HUES48 (cell line): ENCODE results near the gene THSD4.

Experiments
- H3K27ac ChIP-seq: one replicate; pipeline ENCODE4 v1.7.0; 2013; ENCODE audit warnings: low read depth, low read length, inconsistent platforms
- H3K27me3 ChIP-seq: 2 replicates; pipeline ENCODE4 v1.6.1; 2013; ENCODE audit warnings: mild to moderate bottlenecking, low read length; ENCODE audit not compliant: control insufficient read depth, insufficient read depth
- H3K36me3 ChIP-seq: 2 replicates; pipeline ENCODE4 v1.6.1; 2013; ENCODE audit warnings: low read length; ENCODE audit not compliant: control insufficient read depth, insufficient read depth
- H3K4me1 ChIP-seq: 2 replicates; pipeline ENCODE4 v1.6.1; 2013; ENCODE audit warnings: mild to moderate bottlenecking, low read length; ENCODE audit not compliant: control insufficient read depth, insufficient read depth
- H3K4me3 ChIP-seq: 2 replicates; pipeline ENCODE4 v1.5.1; 2013; ENCODE audit warnings: mild to moderate bottlenecking, low read depth, low read length
- H3K9ac ChIP-seq: 2 replicates; pipeline ENCODE4 v1.6.1; 2013; ENCODE audit warnings: mild to moderate bottlenecking, low read depth, low read length, moderate library complexity
- H3K9me3 ChIP-seq: 2 replicates; pipeline ENCODE4 v1.6.1; 2013; ENCODE audit warnings: low read length; ENCODE audit not compliant: control insufficient read depth, insufficient read depth

The THSD4 gene

GRCh38 chr15:71338827-71339542 lies 223.7 kb downstream of the THSD4 start:
- H3K36me3 ChIP-seq = no peaks in the 10 kb centered on the region
- H3K9ac ChIP-seq = no peak overlapping the region
- no peaks in the 10 kb centered on the region for H3K27me3 ChIP-seq
- H3K9me3 ChIP-seq = no peaks in the 10 kb centered on the region
- no peak overlapping the region for H3K4me3 ChIP-seq
- H3K4me1 ChIP-seq = peaks cover 14% of the 10 kb centered on the region
- H3K27ac ChIP-seq = no peak overlapping the region

- H3K27me3 ChIP-seq = no peaks in the 10 kb centered on the region
- no peak overlapping the region for H3K9ac ChIP-seq
- H3K4me1 ChIP-seq = peaks cover 16% of the 10 kb centered on the region
- H3K9me3 ChIP-seq = no peaks in the 10 kb centered on the region
- H3K36me3 ChIP-seq = no peaks in the 10 kb centered on the region
- H3K27ac ChIP-seq = no peak overlapping the region
- no peak overlapping the region for H3K4me3 ChIP-seq
Measured at GRCh38 chr15:71341811-71342550, 226.7 kb downstream of the THSD4 start.

- no peaks in the 10 kb centered on the region for H3K27me3 ChIP-seq
- no peak overlapping the region for H3K9ac ChIP-seq
- no peaks in the 10 kb centered on the region for H3K36me3 ChIP-seq
- no peak overlapping the region for H3K4me3 ChIP-seq
- no peak overlapping the region for H3K27ac ChIP-seq
- no peaks in the 10 kb centered on the region for H3K9me3 ChIP-seq
- H3K4me1 ChIP-seq = peaks cover 11% of the 10 kb centered on the region
Measured at GRCh38 chr15:71342658-71343057, 227.4 kb downstream of the THSD4 start.

GRCh38 chr15:71344316-71344715 lies 229.0 kb downstream of the THSD4 start:
- Histone ChIP-seq H3K36me3 (no peaks in the 10 kb centered on the region), H3K4me3 (no peak overlapping the region), H3K4me1 (peaks cover 16% of the 10 kb centered on the region), H3K9ac (no peak overlapping the region), H3K27ac (no peak overlapping the region), H3K9me3 (no peaks in the 10 kb centered on the region), H3K27me3 (no peaks in the 10 kb centered on the region)

GRCh38 chr15:71345186-71345585 lies 229.9 kb downstream of the THSD4 start:
- Histone ChIP-seq H3K36me3 (no peaks in the 10 kb centered on the region), H3K9me3 (no peaks in the 10 kb centered on the region), H3K4me1 (peaks cover 21% of the 10 kb centered on the region), H3K9ac (no peak overlapping the region), H3K27me3 (no peaks in the 10 kb centered on the region), H3K27ac (no peak overlapping the region), H3K4me3 (no peak overlapping the region)

- H3K36me3 ChIP-seq = no peaks in the 10 kb centered on the region
- no peak overlapping the region for H3K27ac ChIP-seq
- H3K9me3 ChIP-seq = no peaks in the 10 kb centered on the region
- H3K4me3 ChIP-seq = no peak overlapping the region
- no peak overlapping the region for H3K9ac ChIP-seq
- peaks cover 21% of the 10 kb centered on the region for H3K4me1 ChIP-seq
- no peaks in the 10 kb centered on the region for H3K27me3 ChIP-seq
Measured at GRCh38 chr15:71346464-71346863, 231.2 kb downstream of the THSD4 start.

GRCh38 chr15:71348597-71348996 lies 233.3 kb downstream of the THSD4 start:
- no peak overlapping the region for H3K27ac ChIP-seq
- peaks cover 21% of the 10 kb centered on the region for H3K4me1 ChIP-seq
- H3K4me3 ChIP-seq = no peak overlapping the region
- H3K9me3 ChIP-seq = no peaks in the 10 kb centered on the region
- no peak overlapping the region for H3K9ac ChIP-seq
- no peaks in the 10 kb centered on the region for H3K27me3 ChIP-seq
- H3K36me3 ChIP-seq = no peaks in the 10 kb centered on the region

- Histone ChIP-seq H3K4me3 (no peak overlapping the region), H3K27ac (no peak overlapping the region), H3K27me3 (no peaks in the 10 kb centered on the region), H3K9me3 (no peaks in the 10 kb centered on the region), H3K36me3 (no peaks in the 10 kb centered on the region), H3K9ac (no peak overlapping the region), H3K4me1 (peaks cover 21% of the 10 kb centered on the region)
Measured at GRCh38 chr15:71349336-71349735, 234.1 kb downstream of the THSD4 start.

GRCh38 chr15:71349736-71350526 lies 234.7 kb downstream of the THSD4 start:
- no peaks in the 10 kb centered on the region for H3K27me3 ChIP-seq
- no peak overlapping the region for H3K27ac ChIP-seq
- H3K9ac ChIP-seq = no peak overlapping the region
- no peaks in the 10 kb centered on the region for H3K36me3 ChIP-seq
- no peak overlapping the region for H3K4me3 ChIP-seq
- peaks cover 21% of the 10 kb centered on the region for H3K4me1 ChIP-seq
- H3K9me3 ChIP-seq = no peaks in the 10 kb centered on the region

- H3K4me1 ChIP-seq = peaks cover 15% of the 10 kb centered on the region
- H3K9me3 ChIP-seq = no peaks in the 10 kb centered on the region
- H3K9ac ChIP-seq = no peak overlapping the region
- no peak overlapping the region for H3K27ac ChIP-seq
- H3K36me3 ChIP-seq = no peaks in the 10 kb centered on the region
- no peak overlapping the region for H3K4me3 ChIP-seq
- H3K27me3 ChIP-seq = no peaks in the 10 kb centered on the region
Measured at GRCh38 chr15:71350622-71351378, 235.5 kb downstream of the THSD4 start.
